Endothelial cell (in vitro differentiated cells): Measurements from ENCODE around the gene USP6. TPM values are rescaled to one million over a fixed set of nuclear protein-coding genes. Genes with fewer than 3 reads are reported as not detected.
A peak's percentile ranks its signal among the peaks of the same experiment; 100 is the strongest.

Source experiments
- DNase-seq: peaks from one replicate; pipeline ENCODE4 v3.0.0; 2021; ENCODE audit warnings: low spot score
- H3K27ac Mint-ChIP-seq: one replicate; pipeline ENCODE4 v1.8.0; 2021; ENCODE audit warnings: mixed read lengths, inconsistent platforms; ENCODE audit not compliant: unreplicated experiment
- H3K27me3 Mint-ChIP-seq: one replicate; pipeline ENCODE4 v1.8.0; 2021; ENCODE audit warnings: mild to moderate bottlenecking, moderate library complexity, mixed read lengths, inconsistent platforms; ENCODE audit not compliant: unreplicated experiment
- H3K36me3 Mint-ChIP-seq: one replicate; pipeline ENCODE4 v1.8.0; 2021; ENCODE audit warnings: mild to moderate bottlenecking, low read depth, mixed read lengths, inconsistent platforms; ENCODE audit not compliant: unreplicated experiment
- H3K4me1 Mint-ChIP-seq: one replicate; pipeline ENCODE4 v1.8.0; 2021; ENCODE audit warnings: mild to moderate bottlenecking, mixed read lengths, inconsistent platforms; ENCODE audit not compliant: unreplicated experiment
- H3K4me3 Mint-ChIP-seq: one replicate; pipeline ENCODE4 v1.8.0; 2021; ENCODE audit warnings: mild to moderate bottlenecking, mixed read lengths, inconsistent platforms; ENCODE audit not compliant: unreplicated experiment
- H3K9me3 Mint-ChIP-seq: one replicate; pipeline ENCODE4 v1.8.0; 2021; ENCODE audit warnings: mixed read lengths, inconsistent platforms; ENCODE audit not compliant: unreplicated experiment
- CTCF ChIP-seq: fragments of 200-600 bp; sonication (generic); IDR thresholded peaks from one replicate; pipeline ENCODE4 v1.5.0; 2021; ENCODE audit warnings: antibody characterized with exemption; ENCODE audit not compliant: unreplicated experiment
- total RNA-seq: library from RNA; stranded (reverse); fragmentation: NEBNext Ultra II Directional; extraction: Animal tissue kit (Norgen Biotek cat#: 25700); gene quantifications from one replicate; pipeline ENCODE4 v1.2.1, GENCODE V29; 2021; ENCODE audit not compliant: unreplicated experiment

The USP6 gene
- total RNA-seq, 1 donor from 2014 or later, result 5.6 TPM

DNA sequence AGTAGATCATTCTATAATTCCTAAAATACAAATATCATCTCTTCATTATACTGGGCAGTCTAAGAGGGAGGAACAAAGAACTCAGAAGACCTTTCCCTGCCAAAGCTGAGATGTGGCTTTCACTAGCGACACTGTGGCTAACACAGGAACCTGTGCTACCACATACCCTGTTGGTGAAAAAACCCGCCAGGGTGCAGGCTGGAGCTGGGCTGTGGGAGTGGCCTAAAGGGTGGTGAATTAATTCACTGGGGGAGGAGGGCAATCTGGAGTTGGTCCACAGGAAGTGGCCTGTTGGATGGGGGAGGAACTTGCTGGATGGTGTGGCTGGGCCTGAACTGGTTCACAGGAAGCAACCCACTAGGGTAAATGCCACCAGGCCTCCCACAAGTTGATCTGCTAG lies 68.5 kb downstream of the USP6 start:
- H3K27me3 Mint-ChIP-seq, result peaks cover 17% of the 10 kb centered on the region
- H3K4me1 Mint-ChIP-seq, result no peaks in the 10 kb centered on the region
- no peak for TF ChIP-seq CTCF
- H3K9me3 Mint-ChIP-seq, result peaks cover 67% of the 10 kb centered on the region
- no peak for DNase-seq
- no peak overlapping the region for H3K27ac Mint-ChIP-seq
- H3K36me3 Mint-ChIP-seq, result peaks cover 76% of the 10 kb centered on the region
- peak overlapping the region; percentile 78 for H3K4me3 Mint-ChIP-seq

GRCh38 chr17:5191541-5192417 lies 75.9 kb downstream of the USP6 start, which contains the start of gene ZNF594:
TSS of gene ZNF594 (minus strand) at chr17:5191868. CDS start at chr17:5184256, 7,612 bp downstream.
- peak; percentile 94 for DNase-seq
- peaks cover 13% of the 10 kb centered on the region for H3K4me1 Mint-ChIP-seq
- H3K9me3 Mint-ChIP-seq, result peaks cover 29% of the 10 kb centered on the region
- H3K27me3 Mint-ChIP-seq, result peaks cover 5% of the 10 kb centered on the region
- peaks cover 42% of the 10 kb centered on the region for H3K36me3 Mint-ChIP-seq
- TF ChIP-seq CTCF, result peak; percentile 59
- peak within 1 kb of the TSS; percentile 91 for H3K27ac Mint-ChIP-seq
- peak within 1 kb of the TSS; percentile 91 for H3K4me3 Mint-ChIP-seq

- no peak overlapping the region for H3K4me3 Mint-ChIP-seq
- peaks cover 3% of the 10 kb centered on the region for H3K27me3 Mint-ChIP-seq
- peaks cover 26% of the 10 kb centered on the region for H3K36me3 Mint-ChIP-seq
- H3K4me1 Mint-ChIP-seq, result peaks cover 16% of the 10 kb centered on the region
- no peak for TF ChIP-seq CTCF
- DNase-seq, result no peak
- H3K27ac Mint-ChIP-seq, result no peak overlapping the region
- H3K9me3 Mint-ChIP-seq, result peaks cover 18% of the 10 kb centered on the region
These were observed 78.5 kb downstream of the USP6 start for GRCh38 chr17:5194346-5194745.

- TF ChIP-seq CTCF, result no peak
- no peak overlapping the region for H3K4me3 Mint-ChIP-seq
- no peak for DNase-seq
- no peaks in the 10 kb centered on the region for H3K9me3 Mint-ChIP-seq
- peaks cover 3% of the 10 kb centered on the region for H3K4me1 Mint-ChIP-seq
- no peak overlapping the region for H3K27ac Mint-ChIP-seq
- H3K36me3 Mint-ChIP-seq, result no peaks in the 10 kb centered on the region
- no peaks in the 10 kb centered on the region for H3K27me3 Mint-ChIP-seq
These were observed 82.6 kb downstream of the USP6 start for GRCh38 chr17:5198472-5198871.

DNA sequence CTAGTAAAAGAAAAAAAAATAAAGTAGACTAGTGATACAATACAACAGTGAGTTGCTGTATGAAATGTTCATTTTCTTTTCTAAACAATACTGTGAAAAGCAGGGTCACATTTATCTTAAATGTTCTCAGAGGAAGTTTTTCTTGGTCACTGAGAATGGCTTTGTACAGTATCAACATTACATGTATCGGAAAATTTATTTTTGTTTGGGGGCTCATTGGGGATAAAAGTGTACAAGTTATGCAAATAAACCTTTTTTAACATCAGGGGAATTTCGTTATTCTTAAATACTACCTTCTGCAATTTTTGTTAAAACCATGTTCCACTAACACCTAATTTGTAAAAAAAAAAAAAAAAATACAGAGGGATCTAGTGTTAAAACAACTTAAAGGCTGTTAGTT lies 84.5 kb downstream of the USP6 start:
- peaks cover 7% of the 10 kb centered on the region for H3K36me3 Mint-ChIP-seq
- no peak for TF ChIP-seq CTCF
- no peak overlapping the region for H3K4me3 Mint-ChIP-seq
- no peaks in the 10 kb centered on the region for H3K27me3 Mint-ChIP-seq
- no peak overlapping the region for H3K27ac Mint-ChIP-seq
- H3K4me1 Mint-ChIP-seq, result peaks cover 3% of the 10 kb centered on the region
- H3K9me3 Mint-ChIP-seq, result no peaks in the 10 kb centered on the region
- DNase-seq, result no peak
